Hindlimb muscle (tissue), 1 donor: ENCODE measurements around the gene SIN3B. TPM values are rescaled to one million over a fixed set of nuclear protein-coding genes. Genes with fewer than 3 reads are reported as not detected.

Experiments used
- DNase-seq: peaks from one replicate; pipeline ENCODE4 v3.0.0-alpha.2; 2013
- polyA plus RNA-seq: library from polyadenylated mRNA; unstranded; fragments of 120-200 nt; gene quantifications from one replicate; pipeline ENCODE4 v1.2.1, GENCODE V29; 2013; ENCODE audit not compliant: insufficient read length

SIN3B gene
- polyA plus RNA-seq, 1 donor = 43.5 TPM

DNA sequence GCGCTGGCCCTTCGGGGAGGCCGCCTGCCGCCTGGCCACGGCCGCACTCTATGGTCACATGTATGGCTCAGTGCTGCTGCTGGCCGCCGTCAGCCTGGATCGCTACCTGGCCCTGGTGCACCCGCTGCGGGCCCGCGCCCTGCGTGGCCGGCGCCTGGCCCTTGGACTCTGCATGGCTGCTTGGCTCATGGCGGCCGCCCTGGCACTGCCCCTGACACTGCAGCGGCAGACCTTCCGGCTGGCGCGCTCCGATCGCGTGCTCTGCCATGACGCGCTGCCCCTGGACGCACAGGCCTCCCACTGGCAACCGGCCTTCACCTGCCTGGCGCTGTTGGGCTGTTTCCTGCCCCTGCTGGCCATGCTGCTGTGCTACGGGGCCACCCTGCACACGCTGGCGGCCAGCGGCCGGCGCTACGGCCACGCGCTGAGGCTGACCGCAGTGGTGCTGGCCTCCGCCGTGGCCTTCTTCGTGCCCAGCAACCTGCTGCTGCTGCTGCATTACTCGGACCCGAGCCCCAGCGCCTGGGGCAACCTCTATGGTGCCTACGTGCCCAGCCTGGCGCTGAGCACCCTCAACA lies 60.8 kb downstream of the SIN3B start:
- DNase-seq = no peak

DNA sequence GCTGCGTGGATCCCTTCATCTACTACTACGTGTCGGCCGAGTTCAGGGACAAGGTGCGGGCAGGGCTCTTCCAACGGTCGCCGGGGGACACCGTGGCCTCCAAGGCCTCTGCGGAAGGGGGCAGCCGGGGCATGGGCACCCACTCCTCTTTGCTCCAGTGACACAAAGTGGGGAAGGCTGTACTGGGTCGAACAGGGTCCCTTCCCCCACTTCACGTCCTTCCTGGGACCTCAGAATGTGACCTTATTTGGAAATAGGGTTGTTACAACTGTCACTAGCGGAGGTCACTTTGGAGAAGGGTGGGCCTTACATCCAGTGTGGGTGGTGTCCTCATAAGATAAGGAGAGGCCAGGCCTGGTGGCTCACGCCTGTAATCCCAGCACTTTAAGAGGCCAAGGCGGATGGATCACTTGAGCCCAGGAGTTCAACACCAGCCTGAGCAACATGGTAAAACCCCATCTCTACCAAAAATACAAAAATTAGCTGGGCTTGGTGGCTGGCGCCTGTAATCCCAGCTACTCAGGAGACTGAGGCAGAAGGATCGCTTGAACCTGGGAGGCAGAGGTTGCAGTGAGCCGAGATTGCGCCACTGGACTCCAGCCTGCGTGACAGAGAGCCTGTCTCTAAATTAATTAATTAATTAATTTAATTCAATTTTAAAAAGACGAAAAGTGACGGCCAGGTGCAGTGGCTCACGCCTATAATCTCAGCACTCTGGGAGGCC lies 61.4 kb downstream of the SIN3B start:
- DNase-seq = no peak

DNA sequence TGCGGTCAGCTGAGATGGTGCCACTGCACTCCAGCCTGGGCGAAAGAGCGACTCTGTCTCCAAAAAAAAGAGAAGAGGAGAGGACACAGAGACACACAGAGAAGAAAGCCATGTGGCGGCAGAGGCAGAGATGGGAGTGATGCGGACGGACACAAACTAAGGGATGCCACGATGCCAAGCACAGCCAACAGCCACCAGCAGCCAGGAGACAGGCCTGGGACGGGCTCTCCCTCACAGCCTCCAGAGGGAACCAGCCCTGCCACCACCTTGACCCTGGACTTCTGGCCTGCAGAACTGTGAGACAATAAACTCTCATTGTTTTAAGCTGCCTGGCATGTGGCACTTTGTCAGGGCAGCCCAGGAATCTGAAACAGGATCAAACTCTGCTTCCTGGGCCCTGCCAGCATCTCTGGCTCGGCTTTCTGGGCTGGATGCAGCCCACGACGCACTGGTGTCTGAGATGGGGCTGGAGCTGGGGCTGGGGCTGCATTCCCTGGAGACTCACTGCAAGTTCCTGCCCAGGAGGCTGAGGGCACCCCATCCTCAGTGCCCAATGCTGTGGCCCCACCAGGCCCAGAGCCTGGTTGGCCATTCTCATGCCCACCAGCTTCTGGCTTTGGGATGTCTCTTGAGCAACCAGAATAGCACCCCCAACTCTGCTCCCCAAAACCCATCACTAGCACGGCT lies 62.6 kb downstream of the SIN3B start:
- no peak for DNase-seq

DNA sequence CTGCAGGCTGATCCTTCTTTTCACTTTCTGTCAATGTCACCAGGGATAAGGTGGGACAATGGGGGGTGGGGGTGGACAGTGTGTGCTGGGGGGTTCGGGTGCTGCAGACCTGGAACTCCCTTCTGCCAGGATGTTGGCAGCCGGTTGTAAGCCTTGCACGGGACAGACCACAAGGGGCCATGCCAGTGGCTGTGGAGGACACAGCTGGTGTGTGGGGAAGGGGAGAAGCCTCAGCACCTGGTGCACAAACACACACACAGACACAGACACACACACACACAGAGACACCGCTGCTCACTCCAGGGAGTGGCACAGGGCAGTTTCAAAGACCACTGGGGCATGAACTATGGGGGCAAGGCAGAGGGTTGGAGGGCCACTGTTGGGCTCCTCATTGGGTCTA lies 63.2 kb downstream of the SIN3B start:
- DNase-seq = no peak

DNA sequence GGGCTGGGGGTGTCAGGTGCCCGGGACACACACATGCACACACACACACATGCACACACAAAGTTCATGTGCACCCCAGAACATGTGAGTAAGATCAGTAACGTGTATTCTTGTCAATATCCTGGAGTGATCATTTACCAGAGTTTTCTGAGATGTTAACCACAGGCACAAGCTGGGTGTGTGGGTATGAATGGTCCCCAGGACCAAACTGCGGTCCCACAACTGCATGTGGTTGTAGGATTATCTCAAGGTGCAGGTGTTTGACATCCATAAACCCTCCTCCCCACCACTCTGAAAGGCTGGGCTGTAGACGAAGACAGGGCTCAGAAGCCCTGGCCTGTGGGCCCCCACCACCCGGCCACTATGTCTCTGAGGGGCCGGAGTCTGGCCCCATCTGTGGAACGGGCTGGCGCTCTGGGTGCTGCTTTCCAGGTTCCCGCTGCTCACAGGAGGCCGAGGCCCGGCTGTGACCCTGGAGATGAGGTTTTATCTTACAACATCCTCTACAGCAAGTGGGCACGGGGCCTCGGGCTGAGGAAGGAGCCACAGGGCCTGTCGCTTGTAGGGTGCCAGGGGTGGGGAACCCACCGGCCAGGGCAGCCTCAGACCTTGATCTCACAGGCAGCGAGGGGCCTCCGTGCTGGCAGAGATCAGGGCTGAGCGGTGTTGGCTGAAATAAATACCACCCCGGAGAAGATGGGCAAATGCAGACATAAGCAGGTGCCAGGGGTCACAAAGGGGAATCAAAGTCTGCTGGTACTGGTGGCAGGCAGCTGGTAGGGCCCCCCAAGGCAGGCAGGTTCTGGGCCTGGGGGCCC lies 63.9 kb downstream of the SIN3B start:
- DNase-seq = no peak

DNA sequence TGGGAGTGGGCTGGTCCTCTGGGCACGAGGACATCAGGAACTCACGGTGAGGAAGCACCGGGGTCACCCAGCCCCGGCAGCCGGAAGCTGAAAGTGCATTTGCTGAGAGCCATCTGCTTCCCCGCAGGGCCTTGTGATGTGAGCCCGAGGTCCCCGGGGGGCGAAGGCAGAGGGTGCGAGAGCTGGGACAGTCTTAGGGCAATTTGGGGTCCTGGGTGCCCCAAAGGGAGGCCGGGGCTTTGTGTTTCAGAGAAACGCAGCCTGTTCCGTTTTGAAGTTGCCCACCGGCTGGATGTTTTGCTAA lies 64.4 kb downstream of the SIN3B start:
- DNase-seq = peak; percentile 31

DNA sequence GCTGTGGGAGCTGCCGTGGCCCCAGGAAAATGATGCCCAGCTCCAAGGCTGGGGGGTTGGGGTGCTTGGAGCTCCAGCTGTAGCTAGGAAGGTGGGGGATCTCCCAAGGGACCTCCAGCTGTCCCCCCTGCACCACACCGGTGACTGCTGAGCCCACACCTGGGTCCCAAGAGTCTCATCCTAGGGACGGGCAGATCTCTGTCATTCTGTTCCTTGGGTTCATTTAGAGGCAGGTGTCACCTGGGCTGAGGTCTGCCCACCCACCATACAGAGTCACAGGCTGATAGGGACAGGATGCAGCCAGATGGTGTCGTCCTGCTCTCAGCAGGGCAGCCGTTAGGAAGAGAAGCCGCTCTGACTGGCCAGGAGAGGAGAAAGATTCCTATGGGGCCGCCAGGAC lies 64.9 kb downstream of the SIN3B start:
- DNase-seq = no peak

DNA sequence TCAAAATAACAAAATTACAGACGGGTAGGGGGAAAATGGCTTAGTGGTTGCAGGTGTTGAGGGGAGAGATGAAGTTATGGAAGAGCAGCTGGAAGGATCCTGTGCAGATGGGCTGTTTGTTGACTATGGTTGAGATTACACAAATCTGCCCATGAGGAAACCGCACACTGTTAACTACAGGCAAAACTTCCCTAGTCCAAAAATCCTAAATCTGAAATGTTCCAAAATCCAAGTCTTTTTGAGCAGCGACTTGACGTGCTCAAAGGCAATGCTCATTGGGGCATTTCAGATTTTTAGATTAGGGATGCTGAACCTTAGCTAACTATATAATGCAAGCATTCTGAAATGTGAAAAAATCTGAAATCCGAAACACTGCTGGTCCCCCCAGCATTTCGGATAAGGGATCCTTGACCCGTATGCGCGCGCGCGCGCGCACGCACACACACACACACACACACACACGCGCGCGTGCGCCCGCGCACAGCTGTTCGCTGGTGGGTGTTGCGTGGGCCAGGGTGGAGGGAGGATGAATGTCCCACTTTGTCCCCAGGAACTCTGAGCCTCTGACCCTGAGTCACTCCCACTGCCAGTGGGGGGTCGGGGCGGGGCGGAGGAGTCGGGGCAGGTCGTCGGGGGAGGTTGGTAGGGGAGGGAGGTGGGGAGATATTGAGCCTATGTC lies 66.4 kb downstream of the SIN3B start:
- no peak for DNase-seq

DNA sequence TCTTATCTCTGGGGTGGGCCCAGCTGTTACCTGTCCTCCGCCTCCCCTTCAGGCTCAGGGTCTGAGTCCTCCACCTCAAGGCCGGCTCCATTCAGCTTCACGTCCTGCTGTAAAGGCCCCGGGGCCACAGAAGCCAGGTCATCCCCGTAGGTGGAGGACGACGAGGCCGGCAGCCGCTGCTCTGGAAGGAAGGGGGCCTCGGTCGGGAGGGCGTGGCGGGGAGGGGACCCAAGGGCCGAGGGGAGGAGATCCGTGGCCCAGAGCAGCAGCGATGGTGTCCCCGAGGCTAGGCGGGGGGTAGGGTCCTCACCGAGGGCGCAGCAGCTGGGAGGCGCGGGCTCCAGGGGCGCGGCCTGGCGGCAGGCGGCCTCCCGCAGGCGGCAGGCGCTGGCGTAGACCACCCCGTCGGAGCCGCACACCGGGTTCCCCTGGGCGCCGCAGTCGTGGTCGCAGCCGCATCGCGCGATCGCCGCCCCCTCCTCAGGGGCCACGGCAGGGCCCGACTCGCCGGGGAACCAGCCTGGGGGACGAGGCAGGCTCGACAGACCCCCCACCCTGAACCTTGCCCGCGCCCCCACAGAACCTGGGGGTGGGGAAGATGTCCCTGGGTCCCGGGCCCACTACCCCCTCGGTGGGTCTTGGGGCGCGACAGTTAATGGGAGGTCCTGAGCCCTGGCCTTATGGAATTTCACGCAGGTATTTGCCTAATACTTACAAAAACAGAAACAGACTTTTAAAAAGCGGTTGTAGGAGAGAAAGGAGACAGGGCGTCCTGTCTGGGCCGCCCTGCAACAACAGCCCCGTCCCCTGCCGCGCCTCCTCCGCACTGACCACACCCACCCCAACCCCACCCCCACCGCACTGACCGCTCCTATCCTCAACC lies 67.2 kb downstream of the SIN3B start:
- no peak for DNase-seq

DNA sequence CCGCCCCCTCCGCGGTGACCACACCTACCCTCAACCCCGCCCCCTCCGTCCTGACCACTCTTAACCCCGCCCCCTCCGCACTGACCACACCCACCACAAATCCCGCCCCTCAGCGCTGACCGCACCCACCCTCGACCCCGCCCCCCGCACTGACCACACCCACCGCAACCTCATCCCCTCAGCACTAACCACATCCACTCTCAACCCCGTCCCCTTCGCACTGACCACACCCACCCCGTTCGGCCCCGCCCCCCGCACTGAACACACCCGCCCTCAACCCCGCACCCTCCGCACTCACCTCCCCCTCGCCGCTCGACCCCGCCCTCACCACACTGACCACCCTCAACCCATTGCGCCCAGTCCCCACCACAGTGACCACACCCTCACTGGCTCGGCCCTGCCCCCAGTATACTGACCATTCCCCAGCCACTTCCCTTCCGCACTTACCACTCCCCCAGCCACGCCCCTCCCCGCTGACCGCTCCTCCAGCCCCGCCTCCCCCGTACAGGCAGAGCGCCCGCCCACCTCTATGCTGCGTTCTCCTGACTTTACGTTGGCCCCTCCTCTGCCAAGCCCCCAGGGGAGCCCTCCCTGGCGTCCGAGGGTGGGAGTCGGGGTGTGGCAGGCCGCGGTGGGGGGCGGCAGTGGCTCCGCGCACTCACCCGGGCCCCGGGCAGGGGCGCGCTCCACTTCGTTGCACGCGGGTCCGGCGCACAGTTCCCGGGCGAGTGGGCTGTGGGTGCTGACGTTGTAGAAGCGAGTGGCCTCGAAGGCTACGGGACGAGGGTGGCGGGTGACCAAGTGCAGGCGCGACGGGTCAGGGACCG lies 68.0 kb downstream of the SIN3B start:
- DNase-seq = peak; percentile 77

DNA sequence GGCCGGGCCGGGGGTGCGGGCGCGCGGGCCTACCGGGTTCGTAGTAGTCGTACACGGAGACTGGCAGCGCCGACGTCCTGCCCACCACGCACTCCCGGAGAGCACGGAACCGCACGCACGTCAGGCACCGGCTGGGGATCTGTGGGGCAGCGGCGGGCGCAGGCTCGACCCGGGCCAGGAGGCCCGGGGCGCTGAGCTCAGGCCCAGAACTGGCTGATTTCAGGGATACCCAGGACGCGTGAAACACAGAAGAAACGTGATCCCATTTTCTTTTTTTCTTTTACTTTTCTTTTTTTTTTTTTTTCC lies 68.6 kb downstream of the SIN3B start:
- DNase-seq = no peak

DNA sequence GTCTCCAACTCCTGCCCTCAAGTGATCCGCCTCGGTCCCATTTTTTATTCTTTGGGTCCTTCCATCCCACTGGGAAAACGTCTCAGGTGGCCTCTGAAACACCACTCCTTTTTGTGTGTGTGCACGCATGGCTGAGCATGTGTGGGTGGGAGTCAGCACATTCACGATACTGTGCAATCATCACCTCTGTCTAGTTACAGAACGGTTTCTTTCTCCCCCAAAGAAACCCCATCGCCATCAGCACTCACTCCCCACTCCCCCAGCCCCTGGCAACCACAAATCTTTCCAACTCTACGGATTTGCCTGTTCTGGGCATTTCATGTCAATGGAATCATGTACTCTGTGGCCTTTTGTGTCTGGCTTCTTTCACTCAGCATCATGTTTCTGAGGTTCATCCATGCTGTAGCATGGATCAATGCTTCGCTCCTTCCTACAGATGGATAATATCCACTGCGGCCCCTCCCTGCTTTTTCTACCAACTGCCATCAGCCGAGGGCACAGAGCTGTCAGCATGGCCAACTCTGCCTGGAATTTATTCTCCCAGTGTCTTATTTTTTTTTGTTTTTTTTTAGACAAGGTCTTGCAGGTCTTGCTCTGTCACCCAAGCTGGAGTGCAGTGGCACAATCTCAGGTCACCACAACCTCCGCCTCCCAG lies 69.3 kb downstream of the SIN3B start:
- no peak for DNase-seq

DNA sequence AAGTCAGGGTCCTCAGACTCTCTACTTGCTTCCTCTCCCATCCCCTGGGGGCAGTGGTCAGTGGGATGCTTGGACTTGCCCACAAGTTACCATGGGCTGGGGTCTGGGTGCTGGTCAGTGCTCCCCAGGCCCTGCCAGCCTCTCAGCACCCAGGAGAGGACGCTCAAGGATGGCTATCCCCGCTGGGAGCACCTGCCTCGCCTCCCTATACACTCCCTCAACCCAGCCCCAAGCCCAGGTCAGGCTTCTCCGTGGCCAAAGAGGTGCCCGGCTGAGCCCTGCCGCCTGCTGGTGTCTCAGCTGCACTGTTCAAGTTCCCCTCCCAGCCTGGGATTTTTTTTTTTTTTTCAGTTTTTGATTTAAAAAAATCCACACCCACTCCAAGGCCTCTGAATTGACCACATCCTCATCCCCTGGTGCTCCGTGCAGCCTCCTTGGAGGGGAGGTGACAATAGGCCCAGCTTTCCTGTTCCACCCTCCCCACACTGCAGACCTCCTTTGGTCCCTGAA lies 70.4 kb downstream of the SIN3B start:
- DNase-seq = no peak

DNA sequence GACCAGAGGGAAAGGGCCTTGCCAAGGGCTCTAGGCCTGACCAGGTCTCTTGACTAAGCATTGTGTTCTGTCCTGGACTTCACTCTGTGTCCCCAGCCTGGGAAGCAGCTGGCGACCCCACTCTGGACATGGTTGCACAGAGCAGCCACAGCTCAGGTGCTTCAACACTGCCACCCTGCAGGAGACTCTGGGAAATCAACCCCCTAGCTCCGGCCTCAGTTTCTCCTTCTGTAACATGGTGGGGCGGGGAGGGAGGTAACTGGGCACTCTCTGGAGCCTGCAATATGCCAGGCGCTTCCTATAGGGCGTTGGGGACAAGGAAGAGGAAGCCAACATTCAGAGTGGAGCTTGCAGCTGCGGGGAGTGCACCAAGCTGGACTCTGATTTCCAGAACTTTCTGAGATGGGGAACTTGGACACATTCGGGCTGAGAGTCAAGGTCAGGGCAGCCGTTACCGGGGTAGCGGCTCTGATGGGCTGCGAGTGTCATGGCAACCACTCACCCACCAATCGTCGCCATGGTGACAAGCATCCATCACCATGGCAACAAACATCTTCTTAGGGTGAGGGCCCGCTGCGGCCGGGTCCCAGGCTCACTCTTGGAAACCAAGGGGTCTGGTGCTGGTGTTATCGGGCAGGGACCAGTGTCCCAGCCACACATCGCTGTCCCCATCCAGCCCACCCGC lies 72.4 kb downstream of the SIN3B start:
- DNase-seq = no peak

DNA sequence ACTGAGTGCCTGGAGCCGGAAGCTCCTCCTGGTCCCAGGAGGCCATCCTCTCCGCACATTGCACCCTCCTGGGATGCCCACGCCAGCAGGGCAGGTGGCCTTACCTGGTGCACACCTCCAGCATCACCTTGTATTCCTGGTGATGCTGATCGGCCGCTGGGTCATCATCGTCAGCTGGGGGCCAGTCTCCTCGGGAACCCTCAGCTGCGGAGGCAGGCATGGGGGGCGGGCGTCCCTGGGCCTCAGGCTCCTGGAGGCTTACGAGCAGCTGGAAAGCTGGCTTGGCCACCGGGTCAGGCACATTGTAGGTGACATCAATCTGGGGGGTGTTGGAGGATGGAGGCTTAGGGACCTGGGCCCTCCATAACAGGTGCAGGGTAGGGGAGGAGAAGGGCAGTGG lies 73.3 kb downstream of the SIN3B start:
- DNase-seq = no peak

DNA sequence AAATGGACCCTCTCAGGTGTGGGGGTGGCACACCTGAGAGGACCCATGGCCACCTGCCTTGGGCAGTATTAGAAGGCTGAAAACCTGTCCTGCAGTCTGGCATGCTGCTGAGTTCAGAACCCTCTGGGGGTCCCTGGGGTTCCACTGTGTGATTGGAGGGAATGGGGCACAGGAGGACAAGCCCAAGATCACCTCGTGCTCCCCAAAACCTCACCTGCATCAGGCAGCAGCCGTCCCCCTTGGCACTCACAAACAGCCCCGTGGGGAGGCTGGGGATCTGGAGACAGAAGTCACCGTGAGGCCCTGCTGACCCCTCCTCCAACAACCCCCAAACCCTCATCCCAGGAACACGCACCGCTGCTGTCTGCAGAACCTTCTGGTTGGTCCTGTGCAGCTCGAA lies 74.1 kb downstream of the SIN3B start:
- no peak for DNase-seq

DNA sequence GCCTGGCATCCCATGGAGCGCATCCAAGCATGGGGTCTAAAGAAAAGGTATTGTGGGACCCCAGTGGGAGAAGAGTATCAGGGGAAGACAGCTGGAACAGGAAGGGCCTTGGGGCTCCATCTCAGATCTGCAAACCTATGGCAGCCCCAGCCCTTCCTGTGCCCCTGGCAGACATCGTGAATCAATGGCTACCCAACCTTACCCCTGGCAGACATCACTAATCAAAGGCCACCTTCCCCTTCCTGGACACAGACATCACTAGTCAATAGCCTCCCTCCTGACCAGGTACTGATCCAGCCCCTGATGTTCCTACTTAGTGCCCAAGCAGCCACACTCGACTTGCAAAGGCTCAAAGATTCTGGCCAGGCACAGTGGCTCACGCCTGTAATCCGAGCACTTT lies 75.4 kb downstream of the SIN3B start:
- no peak for DNase-seq

DNA sequence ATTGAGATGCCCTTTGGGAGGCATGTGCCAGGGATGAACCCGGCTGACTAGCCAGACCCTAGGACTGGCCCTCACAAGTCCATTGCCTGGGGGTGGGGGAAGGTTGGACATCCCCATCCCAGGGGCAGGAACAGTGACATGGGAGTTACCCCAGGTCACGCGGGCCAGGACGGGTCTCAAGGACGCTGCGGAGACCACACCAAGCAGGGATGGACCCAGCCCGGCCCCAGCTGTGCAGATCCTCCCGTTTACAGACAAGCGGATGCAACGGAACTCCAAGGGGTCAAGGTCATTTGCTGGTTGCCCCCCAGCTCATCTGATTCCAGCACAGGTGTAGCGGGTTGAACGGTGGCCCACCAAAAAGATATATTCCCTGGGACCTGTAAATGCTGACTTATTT lies 79.6 kb downstream of the SIN3B start:
- no peak for DNase-seq

DNA sequence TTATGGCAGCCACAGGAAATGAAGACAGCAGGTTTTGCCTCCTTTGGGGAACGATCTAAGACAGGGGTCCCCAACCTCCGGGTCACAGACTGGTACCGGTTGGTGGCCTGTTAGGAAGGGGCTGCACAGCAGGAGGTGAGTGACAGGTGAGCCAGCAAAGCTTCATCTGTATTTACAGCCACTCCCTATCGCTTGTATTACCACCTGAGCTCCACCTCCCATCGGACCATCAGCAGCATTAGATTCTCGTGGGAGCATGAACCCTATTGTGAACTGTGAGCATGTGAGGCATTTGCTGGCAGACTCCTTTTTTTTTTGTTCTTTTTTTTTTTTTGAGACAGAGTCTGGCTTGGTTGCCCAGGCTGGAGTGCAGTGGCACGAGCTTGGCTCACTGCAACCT lies 81.8 kb downstream of the SIN3B start:
- DNase-seq = no peak

DNA sequence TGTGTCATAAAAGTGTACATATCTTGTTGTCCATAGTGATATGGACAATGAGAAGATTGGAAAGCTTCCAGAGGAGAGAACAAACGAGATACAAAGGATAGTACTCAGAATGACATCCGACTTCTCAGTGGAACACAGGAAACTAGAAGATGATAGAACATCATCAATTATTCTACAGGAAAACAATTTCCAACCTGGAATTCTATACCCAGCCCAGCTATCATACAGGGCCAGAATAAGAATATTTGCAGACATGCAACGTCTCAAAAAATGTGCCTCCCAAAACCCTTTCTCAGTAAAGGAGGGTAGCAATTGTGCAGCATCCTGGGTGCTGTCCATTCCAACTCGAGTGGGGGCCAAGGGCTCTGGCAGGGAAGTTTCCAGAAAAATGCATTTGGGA lies 83.6 kb downstream of the SIN3B start:
- no peak for DNase-seq
